Neutrophil (primary cell): ENCODE measurements around the gene SRGAP1.
"Not testable (repeated sequence)": the region's sequence is repeated elsewhere in the genome, so short reads cannot be mapped to it uniquely, and the experiment has no call there.

ENCODE experiments used
- H3K27ac ChIP-seq: fragments of 200-600 bp; sonication (generic); 2 replicates; pipeline ENCODE4 v1.5.1; 2016; ENCODE audit warnings: mild to moderate bottlenecking, moderate library complexity
- H3K27me3 ChIP-seq: fragments of 200-600 bp; sonication (generic); 2 replicates; pipeline ENCODE4 v1.6.0; 2016; ENCODE audit warnings: mild to moderate bottlenecking
- H3K36me3 ChIP-seq: fragments of 200-600 bp; sonication (generic); 2 replicates; pipeline ENCODE4 v1.5.1; 2017
- H3K4me1 ChIP-seq, 2 experiments: fragments of 200-600 bp in 1 of 2; sonication (generic) in 1 of 2; 1 replicate in 1 of 2; 2 replicates in 1 of 2; pipeline versions ENCODE4 v1.5.1 to v1.6.1; 2013 to 2016; ENCODE audit warnings: low read depth in 1 of 2, low read length in 1 of 2, mild to moderate bottlenecking in 1 of 2, moderate library complexity in 1 of 2; ENCODE audit not compliant: control insufficient read depth in 1 of 2, insufficient read depth in 1 of 2
- H3K4me3 ChIP-seq, 2 experiments: fragments of 200-600 bp in 1 of 2; sonication (generic) in 1 of 2; 1 replicate in 1 of 2; 2 replicates in 1 of 2; pipeline ENCODE4 v1.5.1; 2013 to 2016; ENCODE audit warnings: low read depth in 1 of 2, low read length in 1 of 2, mild to moderate bottlenecking in 1 of 2, moderate library complexity in 1 of 2
- H3K9me3 ChIP-seq: fragments of 200-600 bp; sonication (generic); 2 replicates; pipeline ENCODE4 v1.5.1; 2016
- CTCF ChIP-seq: fragments of 200-600 bp; sonication (generic); IDR thresholded peaks from 2 replicates; pipeline ENCODE4 v1.5.1; 2016; ENCODE audit warnings: antibody characterized with exemption

Gene SRGAP1

GRCh38 chr12:63838411-63838810, 6.1 kb upstream of the SRGAP1 start:
- H3K27me3 ChIP-seq: peaks cover 38% of the 10 kb centered on the region
- TF ChIP-seq CTCF: no peak

GRCh38 chr12:63841011-63841410, 3.5 kb upstream of the SRGAP1 start:
- Histone ChIP-seq H3K27me3 (peaks cover 64% of the 10 kb centered on the region), H3K36me3 (no peaks in the 10 kb centered on the region), H3K27ac (no peak overlapping the region), H3K4me3 (no peak overlapping the region), H3K9me3 (no peaks in the 10 kb centered on the region), H3K4me1 (peaks cover 11 to 19% of the 10 kb centered on the region in 2 experiments)
- TF ChIP-seq CTCF: no peak

More at GRCh38 chr12:63838411-63838810, 6.1 kb upstream of the SRGAP1 start:
- H3K27ac ChIP-seq: no peak overlapping the region
- no peaks in the 10 kb centered on the region for H3K36me3 ChIP-seq
- H3K4me3 ChIP-seq: no peak overlapping the region
- H3K4me1 ChIP-seq: peaks cover 3% of the 10 kb centered on the region in 2 experiments
- H3K9me3 ChIP-seq: no peaks in the 10 kb centered on the region

- H3K4me3 ChIP-seq: no peak overlapping the region
- no peaks in the 10 kb centered on the region for H3K9me3 ChIP-seq
- no peak for TF ChIP-seq CTCF
- H3K27me3 ChIP-seq: peaks cover 70% of the 10 kb centered on the region
- no peak overlapping the region for H3K27ac ChIP-seq
- H3K4me1 ChIP-seq: peaks cover 11 to 19% of the 10 kb centered on the region in 2 experiments
- no peaks in the 10 kb centered on the region for H3K36me3 ChIP-seq
Measured at GRCh38 chr12:63841571-63841970, 2.9 kb upstream of the SRGAP1 start.

GRCh38 chr12:63842750-63843149, 1.8 kb upstream of the SRGAP1 start:
- not testable (repeated sequence) for H3K9me3 ChIP-seq, H3K27ac ChIP-seq, H3K4me3 ChIP-seq, H3K36me3 ChIP-seq
- Histone ChIP-seq H3K4me1 (peaks cover 11 to 19% of the 10 kb centered on the region in 2 experiments), H3K27me3 (peaks cover 69% of the 10 kb centered on the region)

- Histone ChIP-seq H3K9me3 (no peaks in the 10 kb centered on the region), H3K4me1 (peaks cover 11 to 19% of the 10 kb centered on the region in 2 experiments)
Measured at GRCh38 chr12:63843254-63843720, 1.2 kb upstream of the SRGAP1 start.

More at GRCh38 chr12:63843254-63843720, 1.2 kb upstream of the SRGAP1 start:
- TF ChIP-seq CTCF: no peak
- H3K27ac ChIP-seq: no peak overlapping the region
- H3K27me3 ChIP-seq: peaks cover 68% of the 10 kb centered on the region
- peak overlapping the region; percentile 48 to 65 for H3K4me3 ChIP-seq
- no peaks in the 10 kb centered on the region for H3K36me3 ChIP-seq
